ENCODE data around the gene FCHO2. TPM values are rescaled to one million over a fixed set of nuclear protein-coding genes. Genes with fewer than 3 reads are reported as not detected.

FCHO2 gene
- total and polyA plus RNA-seq, 2 donors (not counting 3 experiments of a cell fraction or from before 2014, with no cell fraction given) = 12.0 to 25.2 TPM

DNA sequence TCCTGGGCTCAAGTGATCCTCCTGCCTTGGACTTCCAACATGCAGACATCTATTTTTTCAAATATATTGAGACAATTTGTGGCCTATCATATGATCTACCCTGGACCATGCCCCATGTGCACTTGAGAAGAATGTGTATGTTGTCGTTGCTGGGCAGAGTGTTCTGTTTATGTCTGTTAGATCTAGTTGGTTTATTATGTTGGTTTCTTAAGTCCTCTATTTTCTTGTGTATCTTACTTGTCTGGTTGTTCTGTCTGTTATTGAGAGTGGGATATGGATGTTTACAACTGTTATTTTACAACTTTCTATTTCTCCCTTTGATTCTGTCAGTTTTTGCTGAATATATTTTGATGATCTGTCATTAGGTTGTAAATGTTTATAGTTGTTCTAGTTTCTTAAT, 154.3 kb downstream of the FCHO2 start:
- no peak overlapping the region for H3K4me3 ChIP-seq (replicated peaks in 1 of 3; ENCODE audit: insufficient read depth in 1 of 3, low read depth in 1 of 3, low read length in 3 of 3)
- FAIRE-seq (no peak), DNase-seq (ENCODE audit: low read depth, low spot score) (no peak)
- H3K79me2 ChIP-seq (ENCODE audit: control insufficient read depth, insufficient read depth, low read length) = no peaks in the 10 kb centered on the region
- ChIA-PET POLR2A (no interaction called here), CTCF (interaction anchor here (1.2 to 1.4 kb wide), 2 partner anchors 91 to 106 kb away, joined by 3 to 5 read pairs; no protein-coding TSS in a partner anchor)
- no peaks in the 10 kb centered on the region for H3K4me1 ChIP-seq (ENCODE audit: control insufficient read depth, extremely low read depth, insufficient read depth, low read length)
- intact Hi-C loops (cut with micrococcal nuclease) = no loop called here
- no peaks in the 10 kb centered on the region for H3K36me3 ChIP-seq (ENCODE audit: control insufficient read depth in 2 of 2, extremely low read depth in 1 of 2, insufficient read depth in 2 of 2, low read length in 2 of 2)
- H3K4me2 ChIP-seq (ENCODE audit: insufficient read depth, low read length) = no peak overlapping the region
- dilution Hi-C loops (cut with MboI; ENCODE audit: extremely low pct_ligation_motif_present, low sequenced_read_pairs) = no loop called here
- H3K9ac ChIP-seq (replicated peaks; ENCODE audit: extremely low read depth, insufficient read depth, low read length) = no peak overlapping the region
- H3K27me3 ChIP-seq (ENCODE audit: control insufficient read depth in 2 of 2, insufficient read depth in 2 of 2, low read length in 2 of 2) = peaks cover 2 to 3% of the 10 kb centered on the region in 2 experiments
- TF ChIP-seq POLR2AphosphoS5 (IDR thresholded peaks at IDR 0.05; ENCODE audit: insufficient read depth, low read depth, low read length) (no peak), GATA2 (IDR thresholded peaks at IDR 0.05; ENCODE audit: insufficient read depth, insufficient read length, low read depth, low read length) (no peak), POLR2A (IDR thresholded peaks at IDR 0.05; ENCODE audit: low read depth, low read length) (no peak), FOS (IDR thresholded peaks at IDR 0.05; ENCODE audit: borderline replicate concordance, insufficient read depth, low read length) (no peak), JUN (IDR thresholded peaks at IDR 0.05; ENCODE audit: borderline replicate concordance, insufficient read depth, insufficient read length, low read depth) (no peak), EZH2 (IDR thresholded peaks at IDR 0.05; ENCODE audit: borderline replicate concordance, low read depth, low read length, severe bottlenecking) (no peak)
- TF ChIP-seq, protein P1, sequence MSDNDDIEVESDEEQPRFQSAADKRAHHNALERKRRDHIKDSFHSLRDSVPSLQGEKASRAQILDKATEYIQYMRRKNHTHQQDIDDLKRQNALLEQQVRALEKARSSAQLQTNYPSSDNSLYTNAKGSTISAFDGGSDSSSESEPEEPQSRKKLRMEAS (IDR thresholded peaks at IDR 0.05; ENCODE audit: insufficient read depth, insufficient read length) = no peak
- H4K20me1 ChIP-seq (replicated peaks; ENCODE audit: control insufficient read depth, extremely low read depth, insufficient read depth, low read length) = no peaks in the 10 kb centered on the region
- H3K9me1 ChIP-seq (replicated peaks; ENCODE audit: control insufficient read depth, extremely low read depth, insufficient read depth, low read length) = no peaks in the 10 kb centered on the region
- no TSS peak for BruUV-seq (replicated peaks)
- no peak overlapping the region for H2AFZ ChIP-seq (ENCODE audit: low read depth, low read length)
- no peaks in the 10 kb centered on the region for H3K9me3 ChIP-seq (replicated peaks; ENCODE audit: control insufficient read depth, insufficient read depth, low read length)
- no peak overlapping the region for H3K27ac ChIP-seq (ENCODE audit: insufficient read depth, low read depth, low read length)

DNA sequence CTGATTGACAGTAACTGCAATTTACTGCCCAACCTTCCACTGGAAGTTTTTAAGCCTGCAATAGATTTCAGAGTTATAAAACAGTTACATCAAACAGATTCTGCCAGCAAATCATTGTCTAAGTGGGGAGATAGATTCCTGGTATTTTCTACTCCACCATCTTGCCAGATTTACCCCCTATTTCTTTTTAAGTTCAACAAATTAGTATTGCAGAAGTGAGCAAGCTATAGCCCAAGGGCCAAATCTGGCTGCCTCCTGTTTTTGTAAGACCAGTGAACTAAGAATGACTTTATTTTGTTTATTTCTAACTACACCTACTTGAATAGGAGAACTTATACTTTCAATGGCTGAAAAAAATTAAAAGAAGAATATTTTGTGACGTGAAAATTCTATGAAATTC, 155.7 kb downstream of the FCHO2 start:
- Histone ChIP-seq H3K4me3 (replicated peaks in 1 of 3; ENCODE audit: insufficient read depth in 1 of 3, low read depth in 1 of 3, low read length in 3 of 3) (no peak overlapping the region), H3K9ac (replicated peaks; ENCODE audit: extremely low read depth, insufficient read depth, low read length) (no peak overlapping the region), H2AFZ (ENCODE audit: low read depth, low read length) (no peak overlapping the region), H3K9me1 (replicated peaks; ENCODE audit: control insufficient read depth, extremely low read depth, insufficient read depth, low read length) (no peaks in the 10 kb centered on the region), H3K79me2 (ENCODE audit: control insufficient read depth, insufficient read depth, low read length) (no peaks in the 10 kb centered on the region), H4K20me1 (replicated peaks; ENCODE audit: control insufficient read depth, extremely low read depth, insufficient read depth, low read length) (no peaks in the 10 kb centered on the region), H3K36me3 (ENCODE audit: control insufficient read depth in 2 of 2, extremely low read depth in 1 of 2, insufficient read depth in 2 of 2, low read length in 2 of 2) (no peaks in the 10 kb centered on the region), H3K4me1 (ENCODE audit: control insufficient read depth, extremely low read depth, insufficient read depth, low read length) (no peaks in the 10 kb centered on the region), H3K27me3 (ENCODE audit: control insufficient read depth in 2 of 2, insufficient read depth in 2 of 2, low read length in 2 of 2) (peaks cover 2 to 3% of the 10 kb centered on the region in 2 experiments), H3K9me3 (replicated peaks; ENCODE audit: control insufficient read depth, insufficient read depth, low read length) (no peaks in the 10 kb centered on the region), H3K4me2 (ENCODE audit: insufficient read depth, low read length) (no peak overlapping the region), H3K27ac (ENCODE audit: insufficient read depth, low read depth, low read length) (no peak overlapping the region)
- intact Hi-C loops (cut with micrococcal nuclease) = no loop called here
- FAIRE-seq = no peak
- no peak for DNase-seq (ENCODE audit: low read depth, low spot score)
- ChIA-PET CTCF (interaction anchor here (1.2 to 1.4 kb wide), 2 partner anchors 9 to 105 kb away, joined by 4 to 5 read pairs; no protein-coding TSS in a partner anchor), POLR2A (no interaction called here)
- dilution Hi-C loops (cut with MboI; ENCODE audit: extremely low pct_ligation_motif_present, low sequenced_read_pairs) = no loop called here
- TF ChIP-seq POLR2AphosphoS5 (IDR thresholded peaks at IDR 0.05; ENCODE audit: insufficient read depth, low read depth, low read length) (no peak), MYC (IDR thresholded peaks at IDR 0.05; ENCODE audit: low read depth, low read length) (no peak), POLR2A (IDR thresholded peaks at IDR 0.05; ENCODE audit: low read depth, low read length) (no peak), JUN (IDR thresholded peaks at IDR 0.05; ENCODE audit: borderline replicate concordance, insufficient read depth, insufficient read length, low read depth) (no peak), FOS (IDR thresholded peaks at IDR 0.05; ENCODE audit: borderline replicate concordance, insufficient read depth, low read length) (no peak), GATA2 (IDR thresholded peaks at IDR 0.05; ENCODE audit: insufficient read depth, insufficient read length, low read depth, low read length) (no peak), EZH2 (IDR thresholded peaks at IDR 0.05; ENCODE audit: borderline replicate concordance, low read depth, low read length, severe bottlenecking) (no peak)
- TF ChIP-seq, protein P2, sequence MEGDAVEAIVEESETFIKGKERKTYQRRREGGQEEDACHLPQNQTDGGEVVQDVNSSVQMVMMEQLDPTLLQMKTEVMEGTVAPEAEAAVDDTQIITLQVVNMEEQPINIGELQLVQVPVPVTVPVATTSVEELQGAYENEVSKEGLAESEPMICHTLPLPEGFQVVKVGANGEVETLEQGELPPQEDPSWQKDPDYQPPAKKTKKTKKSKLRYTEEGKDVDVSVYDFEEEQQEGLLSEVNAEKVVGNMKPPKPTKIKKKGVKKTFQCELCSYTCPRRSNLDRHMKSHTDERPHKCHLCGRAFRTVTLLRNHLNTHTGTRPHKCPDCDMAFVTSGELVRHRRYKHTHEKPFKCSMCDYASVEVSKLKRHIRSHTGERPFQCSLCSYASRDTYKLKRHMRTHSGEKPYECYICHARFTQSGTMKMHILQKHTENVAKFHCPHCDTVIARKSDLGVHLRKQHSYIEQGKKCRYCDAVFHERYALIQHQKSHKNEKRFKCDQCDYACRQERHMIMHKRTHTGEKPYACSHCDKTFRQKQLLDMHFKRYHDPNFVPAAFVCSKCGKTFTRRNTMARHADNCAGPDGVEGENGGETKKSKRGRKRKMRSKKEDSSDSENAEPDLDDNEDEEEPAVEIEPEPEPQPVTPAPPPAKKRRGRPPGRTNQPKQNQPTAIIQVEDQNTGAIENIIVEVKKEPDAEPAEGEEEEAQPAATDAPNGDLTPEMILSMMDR (IDR thresholded peaks at IDR 0.05; ENCODE audit: extremely low read depth in 1 of 2, insufficient read depth in 1 of 2, low read depth in 1 of 2, low read length in 2 of 2) = no peak
- TF ChIP-seq, protein P1 (IDR thresholded peaks at IDR 0.05; ENCODE audit: insufficient read depth, insufficient read length) = no peak
- BruUV-seq (replicated peaks) = no TSS peak
